ENCODE measurements around the gene SLC26A1. TPM values are rescaled to one million over a fixed set of nuclear protein-coding genes. Genes with fewer than 3 reads are reported as not detected.

Gene SLC26A1
- polyA plus RNA-seq, 10 donors, result 1.2 to 5.1 (median 3.5) TPM

GRCh38 chr4:1014291-1015167 is 21.3 kb upstream of the SLC26A1 start:
- peak in 1 of 3 donors; percentile 64 for DNase-seq

- DNase-seq, result no peak
Observed at GRCh38 chr4:1013225-1014073, 20.2 kb upstream of the SLC26A1 start.

GRCh38 chr4:1012034-1012739 is 19.0 kb upstream of the SLC26A1 start:
- DNase-seq, result peak in 1 of 3 donors; percentile 56

GRCh38 chr4:1011666-1012033 is 18.4 kb upstream of the SLC26A1 start:
- DNase-seq, result no peak

- peak; percentile 89 to 95 (median 93) for DNase-seq
Observed at GRCh38 chr4:1011022-1011665, 17.9 kb upstream of the SLC26A1 start, which contains the start of gene FGFRL1. TSS of gene FGFRL1 (plus strand) at chr4:1011626. CDS start at chr4:1012486, 860 bp downstream.

GRCh38 chr4:1010395-1011021 is 17.3 kb upstream of the SLC26A1 start:
- DNase-seq, result peak in 2 of 3 donors; percentile 55 to 79

- peak in 2 of 3 donors; percentile 69 to 83 for DNase-seq
Observed at GRCh38 chr4:1009542-1010394, 16.6 kb upstream of the SLC26A1 start.

- peak in 1 of 3 donors; percentile 63 for DNase-seq
Observed at GRCh38 chr4:1008840-1009541, 15.8 kb upstream of the SLC26A1 start.

- no peak for DNase-seq
Observed at GRCh38 chr4:1006856-1007255, 13.7 kb upstream of the SLC26A1 start.

GRCh38 chr4:1004557-1005485 is 11.6 kb upstream of the SLC26A1 start:
- no peak for DNase-seq

GRCh38 chr4:1004071-1004418 is 10.8 kb upstream of the SLC26A1 start:
- no peak for DNase-seq

GRCh38 chr4:1003271-1004070 is 10.3 kb upstream of the SLC26A1 start:
- DNase-seq, result no peak

GRCh38 chr4:1002631-1003251 is 9.5 kb upstream of the SLC26A1 start:
- no peak for DNase-seq

- peak in 1 of 3 donors; percentile 59 for DNase-seq
Observed at GRCh38 chr4:1002131-1002630, 9.0 kb upstream of the SLC26A1 start.

- no peak for DNase-seq
Observed at GRCh38 chr4:1001561-1002130, 8.4 kb upstream of the SLC26A1 start.

GRCh38 chr4:1000686-1001260 is 7.6 kb upstream of the SLC26A1 start:
- no peak for DNase-seq

Measured in muscle of back (tissue), 11 donors.